CD8-positive, alpha-beta memory T cell (primary cell): Measurements from ENCODE around the gene SELENOS. TPM values are rescaled to one million over a fixed set of nuclear protein-coding genes. Genes with fewer than 3 reads are reported as not detected.

Experiments used
- CTCF ChIA-PET: fragments of 350-600 bp; sonication (Branson Sonifier 250); formaldehyde crosslinking; loops from one replicate; lab custom pipeline; 2021; ENCODE audit warnings: antibody characterized with exemption; lab: Charles Lee
- POLR2A ChIA-PET: fragments of 350-600 bp; sonication (Branson Sonifier 250); formaldehyde crosslinking; loops from one replicate; lab custom pipeline; 2021; ENCODE audit warnings: antibody characterized with exemption; lab: Charles Lee
- DNase-seq, 5 donors: peaks; one replicate each; pipeline versions ENCODE4 v3.0.0 to v3.0.0-alpha.2; 2020 to 2022; ENCODE audit warnings: mixed read lengths in 1 of 5
- H3K27ac ChIP-seq: one replicate; pipeline ENCODE4 v1.7.0; 2013; ENCODE audit warnings: low read depth, mild to moderate bottlenecking, low read length, moderate library complexity
- H3K27me3 ChIP-seq: 2 replicates; pipeline ENCODE4 v1.7.0; 2013; ENCODE audit warnings: low read length, mild to moderate bottlenecking; ENCODE audit not compliant: insufficient read depth, poor library complexity, severe bottlenecking
- H3K36me3 ChIP-seq: 2 replicates; pipeline ENCODE4 v1.7.0; 2013; ENCODE audit warnings: mild to moderate bottlenecking, low read length, moderate library complexity; ENCODE audit not compliant: insufficient read depth
- H3K4me1 ChIP-seq: 2 replicates; pipeline ENCODE4 v1.7.0; 2013; ENCODE audit warnings: mild to moderate bottlenecking, low read length, moderate library complexity; ENCODE audit not compliant: insufficient read depth
- H3K4me3 ChIP-seq: 2 replicates; pipeline ENCODE4 v1.7.0; 2013; ENCODE audit warnings: mild to moderate bottlenecking, low read length
- H3K9me3 ChIP-seq: 2 replicates; pipeline ENCODE4 v1.7.0; 2013; ENCODE audit warnings: mild to moderate bottlenecking, low read length
- H3K27ac Mint-ChIP-seq, 8 donors: one replicate each; pipeline ENCODE4 v1.8.0; 2020 to 2021; ENCODE audit warnings: mixed read lengths in 8 of 8, mild to moderate bottlenecking in 6 of 8, inconsistent platforms in 3 of 8, moderate library complexity in 3 of 8
- H3K27me3 Mint-ChIP-seq, 2 donors: one replicate each; pipeline ENCODE4 v1.8.0; 2020 to 2021; ENCODE audit warnings: mixed read lengths in 2 of 2, mild to moderate bottlenecking in 1 of 2, moderate library complexity in 1 of 2
- H3K36me3 Mint-ChIP-seq, 3 donors: one replicate each; pipeline ENCODE4 v1.8.0; 2020 to 2021; ENCODE audit warnings: mixed read lengths in 3 of 3, inconsistent platforms in 1 of 3, mild to moderate bottlenecking in 1 of 3
- H3K4me1 Mint-ChIP-seq, 3 donors: one replicate each; pipeline ENCODE4 v1.8.0; 2020 to 2021; ENCODE audit warnings: mixed read lengths in 3 of 3, inconsistent platforms in 1 of 3, mild to moderate bottlenecking in 1 of 3
- H3K4me3 Mint-ChIP-seq, 7 donors: one replicate each; pipeline ENCODE4 v1.8.0; 2020 to 2021; ENCODE audit warnings: mixed read lengths in 7 of 7, mild to moderate bottlenecking in 6 of 7, moderate library complexity in 4 of 7, inconsistent platforms in 2 of 7
- H3K9me3 Mint-ChIP-seq, 5 donors: one replicate each; pipeline ENCODE4 v1.8.0; 2020 to 2022; ENCODE audit warnings: mixed read lengths in 5 of 5, mild to moderate bottlenecking in 3 of 5, moderate library complexity in 2 of 5, inconsistent platforms in 1 of 5
- polyA plus RNA-seq: library from polyadenylated mRNA; unstranded; fragments of 300-500 nt; fragmentation: Illumina TruSeq; gene quantifications from one replicate; pipeline ENCODE4 v1.2.3, GENCODE V29; 2021
- total RNA-seq, 2 experiments: library from RNA; stranded (reverse); gene quantifications; one replicate each; pipeline ENCODE4 v1.2.3, GENCODE V29; 2021

The SELENOS gene
- total and polyA plus RNA-seq, 3 experiments from 2014 or later = 46.7 to 81.2 (median 47.8) TPM

- ChIA-PET CTCF (interaction anchor here (0.8 kb wide), 1 partner anchor 320 kb away, joined by 3 read pairs; no protein-coding TSS in a partner anchor), POLR2A (no interaction called here)
- H3K4me3 ChIP-seq = no peak overlapping the region
- Mint-ChIP-seq H3K27ac (peak overlapping the region in 1 of 8 donors; percentile 43), H3K36me3 (peaks cover 0 to 4% (median 0%) of the 10 kb centered on the region in 3 donors), H3K4me1 (peaks cover 12 to 14% (median 13%) of the 10 kb centered on the region in 3 donors), H3K27me3 (peaks cover 26 to 32% of the 10 kb centered on the region in 2 donors), H3K4me3 (no peak overlapping the region), H3K9me3 (peaks cover 0 to 2% (median 0%) of the 10 kb centered on the region in 5 donors)
- DNase-seq = no peak
- H3K27ac ChIP-seq = no peak overlapping the region
- H3K27me3 ChIP-seq = no peaks in the 10 kb centered on the region
- H3K4me1 ChIP-seq = peaks cover 12% of the 10 kb centered on the region
- no peaks in the 10 kb centered on the region for H3K36me3 ChIP-seq
- no peaks in the 10 kb centered on the region for H3K9me3 ChIP-seq
Observed at GRCh38 chr15:101322854-101323477, 45.7 kb upstream of the SELENOS start.

GRCh38 chr15:101322016-101322695 lies 44.9 kb upstream of the SELENOS start:
- POLR2A ChIA-PET = no interaction called here
- no peak overlapping the region for H3K4me3 ChIP-seq
- no peak for DNase-seq
- H3K27me3 ChIP-seq = no peaks in the 10 kb centered on the region
- H3K27ac ChIP-seq = no peak overlapping the region
- peaks cover 12 to 14% (median 13%) of the 10 kb centered on the region in 3 donors for H3K4me1 Mint-ChIP-seq
- peak overlapping the region in 3 of 8 donors; percentile 38 to 75 (median 41) for H3K27ac Mint-ChIP-seq
- peaks cover 23 to 31% of the 10 kb centered on the region in 2 donors for H3K27me3 Mint-ChIP-seq
- CTCF ChIA-PET = interaction anchor here (0.8 kb wide), 1 partner anchor 321 kb away, joined by 3 read pairs; no protein-coding TSS in a partner anchor
- H3K9me3 Mint-ChIP-seq = peaks cover 0 to 2% (median 0%) of the 10 kb centered on the region in 5 donors
- H3K4me3 Mint-ChIP-seq = no peak overlapping the region
- no peaks in the 10 kb centered on the region for H3K9me3 ChIP-seq
- H3K36me3 Mint-ChIP-seq = peaks cover 0 to 4% (median 0%) of the 10 kb centered on the region in 3 donors
- H3K36me3 ChIP-seq = no peaks in the 10 kb centered on the region
- peaks cover 12% of the 10 kb centered on the region for H3K4me1 ChIP-seq

GRCh38 chr15:101320501-101321052 lies 43.3 kb upstream of the SELENOS start:
- Mint-ChIP-seq H3K36me3 (no peaks in the 10 kb centered on the region), H3K27ac (peak overlapping the region; percentile 75 to 98 (median 90)), H3K4me1 (peaks cover 12 to 14% (median 13%) of the 10 kb centered on the region in 3 donors), H3K4me3 (peak overlapping the region; percentile 22 to 88 (median 80)), H3K9me3 (peaks cover 0 to 2% (median 0%) of the 10 kb centered on the region in 5 donors), H3K27me3 (peaks cover 16 to 20% of the 10 kb centered on the region in 2 donors)
- Histone ChIP-seq H3K9me3 (no peaks in the 10 kb centered on the region), H3K4me3 (peak overlapping the region; percentile 63), H3K4me1 (peaks cover 12% of the 10 kb centered on the region), H3K27me3 (no peaks in the 10 kb centered on the region), H3K27ac (peak overlapping the region; percentile 33), H3K36me3 (no peaks in the 10 kb centered on the region)
- CTCF ChIA-PET = interaction anchor here (0.7 to 1.8 kb wide), 10 partner anchors 8 to 321 kb away, joined by 3 to 11 read pairs (median 4); partner anchors contain the start of gene SNRPA1
- POLR2A ChIA-PET = interaction anchor here (0.8 to 1.8 kb wide), 3 partner anchors 13 to 26 kb away, joined by 3 to 7 read pairs (median 3); partner anchors contain the start of gene SNRPA1
- DNase-seq = peak; percentile 37 to 74 (median 65)

GRCh38 chr15:101318839-101319238 lies 41.6 kb upstream of the SELENOS start:
- Mint-ChIP-seq H3K27ac (peak overlapping the region in 3 of 8 donors; percentile 68 to 70 (median 70)), H3K36me3 (no peaks in the 10 kb centered on the region), H3K4me1 (peaks cover 12 to 14% (median 13%) of the 10 kb centered on the region in 3 donors), H3K27me3 (peaks cover 9 to 10% of the 10 kb centered on the region in 2 donors), H3K4me3 (peak overlapping the region in 1 of 7 donors; percentile 48), H3K9me3 (peaks cover 0 to 2% (median 0%) of the 10 kb centered on the region in 5 donors)
- no peaks in the 10 kb centered on the region for H3K27me3 ChIP-seq
- H3K4me3 ChIP-seq = no peak overlapping the region
- ChIA-PET POLR2A (no interaction called here), CTCF (interaction anchor here (1.8 kb wide), 1 partner anchor 9 kb away, joined by 4 read pairs; no protein-coding TSS in a partner anchor)
- H3K36me3 ChIP-seq = no peaks in the 10 kb centered on the region
- H3K27ac ChIP-seq = no peak overlapping the region
- peak in 1 of 5 donors; percentile 4 for DNase-seq
- peaks cover 12% of the 10 kb centered on the region for H3K4me1 ChIP-seq
- no peaks in the 10 kb centered on the region for H3K9me3 ChIP-seq

GRCh38 chr15:101318147-101318819 lies 41.0 kb upstream of the SELENOS start:
- Histone ChIP-seq H3K36me3 (no peaks in the 10 kb centered on the region), H3K4me1 (peaks cover 12% of the 10 kb centered on the region), H3K27me3 (no peaks in the 10 kb centered on the region), H3K27ac (no peak overlapping the region), H3K9me3 (no peaks in the 10 kb centered on the region), H3K4me3 (no peak overlapping the region)
- ChIA-PET POLR2A (no interaction called here), CTCF (no interaction called here)
- Mint-ChIP-seq H3K36me3 (no peaks in the 10 kb centered on the region), H3K4me3 (no peak overlapping the region), H3K27me3 (peaks cover 9 to 10% of the 10 kb centered on the region in 2 donors), H3K9me3 (peaks cover 0 to 2% (median 0%) of the 10 kb centered on the region in 5 donors), H3K4me1 (peaks cover 12 to 14% (median 13%) of the 10 kb centered on the region in 3 donors), H3K27ac (peak overlapping the region in 3 of 8 donors; percentile 54 to 70 (median 68))
- DNase-seq = peak in 1 of 5 donors; percentile 13

GRCh38 chr15:101317336-101317872 lies 40.1 kb upstream of the SELENOS start:
- ChIA-PET POLR2A (no interaction called here), CTCF (no interaction called here)

GRCh38 chr15:101316529-101316928 lies 39.2 kb upstream of the SELENOS start:
- DNase-seq = no peak
- Mint-ChIP-seq H3K27me3 (peaks cover 0 to 6% of the 10 kb centered on the region in 2 donors), H3K4me1 (peaks cover 12 to 14% (median 13%) of the 10 kb centered on the region in 3 donors), H3K27ac (no peak overlapping the region), H3K9me3 (no peaks in the 10 kb centered on the region), H3K4me3 (no peak overlapping the region), H3K36me3 (no peaks in the 10 kb centered on the region)
- no peaks in the 10 kb centered on the region for H3K27me3 ChIP-seq
- no peaks in the 10 kb centered on the region for H3K36me3 ChIP-seq
- ChIA-PET CTCF (no interaction called here), POLR2A (no interaction called here)
- H3K9me3 ChIP-seq = no peaks in the 10 kb centered on the region
- H3K27ac ChIP-seq = no peak overlapping the region
- no peak overlapping the region for H3K4me3 ChIP-seq
- H3K4me1 ChIP-seq = peaks cover 12% of the 10 kb centered on the region

More at GRCh38 chr15:101317336-101317872, 40.1 kb upstream of the SELENOS start:
- no peak for DNase-seq
- H3K4me3 Mint-ChIP-seq = no peak overlapping the region
- peaks cover 12 to 14% (median 13%) of the 10 kb centered on the region in 3 donors for H3K4me1 Mint-ChIP-seq
- no peaks in the 10 kb centered on the region for H3K36me3 Mint-ChIP-seq
- Histone ChIP-seq H3K27me3 (no peaks in the 10 kb centered on the region), H3K9me3 (no peaks in the 10 kb centered on the region), H3K36me3 (no peaks in the 10 kb centered on the region), H3K4me1 (peaks cover 12% of the 10 kb centered on the region), H3K27ac (no peak overlapping the region), H3K4me3 (no peak overlapping the region)
- H3K27me3 Mint-ChIP-seq = peaks cover 6 to 9% of the 10 kb centered on the region in 2 donors
- H3K9me3 Mint-ChIP-seq = peaks cover 0 to 2% (median 0%) of the 10 kb centered on the region in 5 donors
- H3K27ac Mint-ChIP-seq = peak overlapping the region in 2 of 8 donors; percentile 50 to 51
